K562 (cell line): ENCODE measurements around the gene B3GAT3. TPM values are rescaled to one million over a fixed set of nuclear protein-coding genes. Genes with fewer than 3 reads are reported as not detected.

Experiments used
- CXXC5 ChIP-seq: fragments of 250-450 bp; sonication (Bioruptor Pico); IDR thresholded peaks from 2 replicates; pipeline ENCODE4 v1.8.0; 2022; ENCODE audit warnings: inconsistent platforms, mild to moderate bottlenecking, moderate library complexity
- FOXA3 ChIP-seq, 2 experiments: fragments of 450-650 bp in 1 of 2; sonication (generic) in 1 of 2; formaldehyde crosslinking; IDR thresholded peaks in 1 of 2; conservative IDR thresholded peaks in 1 of 2; 2 replicates each; pipeline versions ENCODE4 v1.4.0 to v1.8.0; 2020 to 2022; ENCODE audit warnings: mild to moderate bottlenecking in 2 of 2, missing genetic modification reagents in 1 of 2
- MAFK ChIP-seq: IDR thresholded peaks from 2 replicates; pipeline ENCODE4 v1.6.1; 2011; ENCODE audit warnings: low read length, improper control_type of control experiment
- MAZ ChIP-seq, 2 experiments: fragments of 450-650 bp in 1 of 2; sonication (generic) in 1 of 2; formaldehyde crosslinking; IDR thresholded peaks in 1 of 2; conservative IDR thresholded peaks in 1 of 2; 2 replicates each; pipeline versions ENCODE4 v1.4.0 to v1.5.0; 2020; ENCODE audit warnings: mild to moderate bottlenecking in 1 of 2, missing genetic modification reagents in 1 of 2
- MYC ChIP-seq, 2 experiments: fragments of 250-450 bp in 1 of 2; sonication (Bioruptor Pico) in 1 of 2; IDR thresholded peaks; 2 replicates each; pipeline versions ENCODE4 v1.5.1 to v1.6.1; 2012 to 2021; ENCODE audit warnings: low read depth in 2 of 2, borderline replicate concordance in 1 of 2, improper control_type of control experiment in 1 of 2, low read length in 1 of 2, mild to moderate bottlenecking in 1 of 2, moderate library complexity in 1 of 2
- MYNN ChIP-seq, 2 experiments: sonication (generic); formaldehyde crosslinking in 1 of 2; IDR thresholded peaks; 2 replicates each; pipeline versions ENCODE4 v1.5.0 to v1.6.1; 2016 to 2020; ENCODE audit warnings: antibody characterized with exemption in 1 of 2, missing genetic modification reagents in 1 of 2
- PPARD ChIP-seq: fragments of 250-450 bp; sonication (Bioruptor Pico); IDR thresholded peaks from 2 replicates; pipeline ENCODE4 v1.8.0; 2022; ENCODE audit warnings: inconsistent platforms, mild to moderate bottlenecking, moderate library complexity
- RCOR1 ChIP-seq, 2 experiments: IDR thresholded peaks; 2 replicates each; pipeline ENCODE4 v1.6.1; 2012; ENCODE audit warnings: low read depth in 2 of 2, low read length in 2 of 2, borderline replicate concordance in 1 of 2, improper control_type of control experiment in 1 of 2
- SIN3A ChIP-seq, 2 experiments: fragments of 150-350 bp in 1 of 2; IDR thresholded peaks; 2 replicates each; pipeline ENCODE4 v1.6.1; 2011 to 2016; ENCODE audit warnings: borderline replicate concordance in 2 of 2, low read depth in 2 of 2, low read length in 2 of 2, mild to moderate bottlenecking in 2 of 2, moderate library complexity in 2 of 2; ENCODE audit not compliant: control insufficient read depth in 1 of 2
- WHSC1 ChIP-seq: IDR thresholded peaks from one replicate; pipeline ENCODE4 v1.6.1; 2012; ENCODE audit warnings: low read length, control low read depth, inconsistent platforms
- ZBTB7A ChIP-seq: IDR thresholded peaks from 2 replicates; pipeline ENCODE4 v1.6.1; 2011; ENCODE audit warnings: low read depth, mild to moderate bottlenecking, low read length, moderate library complexity, borderline replicate concordance; ENCODE audit not compliant: control insufficient read depth
- ZFP1 ChIP-seq: fragments of 450-650 bp; formaldehyde crosslinking; IDR thresholded peaks from 2 replicates; pipeline ENCODE4 v1.4.0; 2020; ENCODE audit warnings: mild to moderate bottlenecking, mixed read lengths
- ZFP36 ChIP-seq: fragments of 150-350 bp; IDR thresholded peaks from 2 replicates; pipeline ENCODE4 v1.6.1; 2018; ENCODE audit warnings: low read length, low read depth; ENCODE audit not compliant: partially characterized antibody
- ZNF143 ChIP-seq: sonication (generic); formaldehyde crosslinking; IDR thresholded peaks from 2 replicates; pipeline ENCODE4 v1.9.0; 2022; ENCODE audit warnings: mild to moderate bottlenecking, missing genetic modification reagents
- ZNF431 ChIP-seq: sonication (generic); formaldehyde crosslinking; IDR thresholded peaks from 2 replicates; pipeline ENCODE4 v1.8.0; 2022; ENCODE audit warnings: mild to moderate bottlenecking, missing genetic modification reagents
- ZNF586 ChIP-seq: fragments of 450-650 bp; formaldehyde crosslinking; conservative IDR thresholded peaks from 2 replicates; pipeline ENCODE4 v1.4.0; 2020; ENCODE audit warnings: mild to moderate bottlenecking, moderate library complexity
- polyA plus RNA-seq, 8 experiments: library from polyadenylated mRNA; depleted of rRNA in 4 of 8; stranded (reverse) in 5 of 8; unstranded in 3 of 8; fragments of >200 nt; fragmentation: Nextera tagmentation in 2 of 8; fragmentation: Illumina TruSeq in 1 of 8; extraction: Ambion mirVana in 2 of 8; extraction: Trizol in 1 of 8; gene quantifications; 2 replicates each; pipeline versions ENCODE4 v1.2.1 to v1.2.3, GENCODE V29; 2011 to 2014; ENCODE audit warnings: inconsistent platforms in 1 of 8, missing spikeins in 1 of 8
- total RNA-seq, 7 experiments: library from RNA; depleted of rRNA in 6 of 7; stranded (reverse); fragments of >200 nt in 6 of 7; fragmentation: Illumina TruSeq in 2 of 7; extraction: Trizol in 2 of 7; gene quantifications; 2 replicates each; pipeline versions ENCODE4 v1.2.1 to v1.2.3, GENCODE V29; 2011 to 2021; ENCODE audit warnings: low replicate concordance in 1 of 7
- TF ChIP-seq, protein P1 (sequence below), 2 experiments: fragments of 450-650 bp in 1 of 2; sonication (generic) in 1 of 2; formaldehyde crosslinking in 1 of 2; IDR thresholded peaks; 2 replicates each; pipeline versions ENCODE4 v1.7.1 to v1.9.0; 2016 to 2022; ENCODE audit warnings: inconsistent platforms in 1 of 2, mild to moderate bottlenecking in 1 of 2, missing genetic modification reagents in 1 of 2

The B3GAT3 gene
- total and polyA plus RNA-seq, 9 of the 15 experiments (the other 6 are each of a cell fraction or from before 2014, with no cell fraction given), result 0.30 to 64.0 (median 21.4) TPM

DNA sequence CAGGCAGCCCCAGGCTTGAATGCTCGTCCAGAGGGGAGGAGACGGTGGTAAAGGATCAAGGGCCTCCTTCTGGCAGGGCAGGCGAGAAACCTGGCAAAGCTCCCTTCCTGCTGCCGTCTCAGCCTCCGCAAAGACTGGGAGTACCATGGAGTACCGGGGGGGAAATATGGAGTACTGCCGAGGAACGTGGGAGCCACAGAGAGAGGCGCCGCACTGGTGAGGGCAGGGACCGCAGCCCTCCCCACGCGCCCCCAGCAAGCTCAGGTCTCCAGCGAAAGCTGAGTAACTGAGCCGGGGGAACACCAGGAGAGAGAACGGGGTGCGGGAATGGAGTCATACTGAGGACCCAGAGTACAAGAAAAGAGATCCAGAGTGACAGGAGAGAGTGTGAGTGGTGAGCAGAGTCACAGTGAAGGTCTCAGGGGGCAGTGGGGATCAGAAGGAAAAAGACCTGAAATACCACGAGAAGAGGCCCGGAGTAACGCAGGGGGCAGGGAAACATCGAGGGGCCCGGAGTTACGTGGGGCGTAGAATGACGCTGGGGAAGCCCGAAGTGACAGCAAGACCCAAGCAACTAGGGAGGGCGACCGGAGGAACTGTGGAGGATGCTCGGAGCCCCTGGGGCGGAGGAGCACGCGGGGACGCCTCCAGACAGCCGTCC, 10.0 kb downstream of the B3GAT3 start (continued):
- 0 out of 4 replicates have a peak, but pooled peaks have one; percentile 27 to 39 for TF ChIP-seq SIN3A (IDR thresholded peaks at IDR 0.05; ENCODE audit: borderline replicate concordance in 2 of 2, control insufficient read depth in 1 of 2, low read depth in 2 of 2, low read length in 2 of 2)
- no peak for TF ChIP-seq ZNF143 (CRISPR knock-in tag)
- TF ChIP-seq CXXC5 (CRISPR knock-in tag), result no peak
- TF ChIP-seq ZFP1, result no peak
- TF ChIP-seq PPARD (CRISPR knock-in tag), result no peak
- TF ChIP-seq MAZ (CRISPR knock-in tag; conservative IDR thresholded peaks at IDR 0.05 in 1 of 2, IDR thresholded peaks at IDR 0.05 in 1 of 2), result peak in 1 of 2 experiments; percentile 65; a peak in 2 of 4 replicates
- TF ChIP-seq, protein P1, sequence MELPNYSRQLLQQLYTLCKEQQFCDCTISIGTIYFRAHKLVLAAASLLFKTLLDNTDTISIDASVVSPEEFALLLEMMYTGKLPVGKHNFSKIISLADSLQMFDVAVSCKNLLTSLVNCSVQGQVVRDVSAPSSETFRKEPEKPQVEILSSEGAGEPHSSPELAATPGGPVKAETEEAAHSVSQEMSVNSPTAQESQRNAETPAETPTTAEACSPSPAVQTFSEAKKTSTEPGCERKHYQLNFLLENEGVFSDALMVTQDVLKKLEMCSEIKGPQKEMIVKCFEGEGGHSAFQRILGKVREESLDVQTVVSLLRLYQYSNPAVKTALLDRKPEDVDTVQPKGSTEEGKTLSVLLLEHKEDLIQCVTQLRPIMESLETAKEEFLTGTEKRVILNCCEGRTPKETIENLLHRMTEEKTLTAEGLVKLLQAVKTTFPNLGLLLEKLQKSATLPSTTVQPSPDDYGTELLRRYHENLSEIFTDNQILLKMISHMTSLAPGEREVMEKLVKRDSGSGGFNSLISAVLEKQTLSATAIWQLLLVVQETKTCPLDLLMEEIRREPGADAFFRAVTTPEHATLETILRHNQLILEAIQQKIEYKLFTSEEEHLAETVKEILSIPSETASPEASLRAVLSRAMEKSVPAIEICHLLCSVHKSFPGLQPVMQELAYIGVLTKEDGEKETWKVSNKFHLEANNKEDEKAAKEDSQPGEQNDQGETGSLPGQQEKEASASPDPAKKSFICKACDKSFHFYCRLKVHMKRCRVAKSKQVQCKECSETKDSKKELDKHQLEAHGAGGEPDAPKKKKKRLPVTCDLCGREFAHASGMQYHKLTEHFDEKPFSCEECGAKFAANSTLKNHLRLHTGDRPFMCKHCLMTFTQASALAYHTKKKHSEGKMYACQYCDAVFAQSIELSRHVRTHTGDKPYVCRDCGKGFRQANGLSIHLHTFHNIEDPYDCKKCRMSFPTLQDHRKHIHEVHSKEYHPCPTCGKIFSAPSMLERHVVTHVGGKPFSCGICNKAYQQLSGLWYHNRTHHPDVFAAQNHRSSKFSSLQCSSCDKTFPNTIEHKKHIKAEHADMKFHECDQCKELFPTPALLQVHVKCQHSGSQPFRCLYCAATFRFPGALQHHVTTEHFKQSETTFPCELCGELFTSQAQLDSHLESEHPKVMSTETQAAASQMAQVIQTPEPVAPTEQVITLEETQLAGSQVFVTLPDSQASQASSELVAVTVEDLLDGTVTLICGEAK (IDR thresholded peaks at IDR 0.05), result peak; percentile 38; the same call in 1 of the 2 replicates
- TF ChIP-seq, protein P1 (CRISPR knock-in tag; IDR thresholded peaks at IDR 0.05), result no peak
- TF ChIP-seq ZFP36, result peak; percentile 88
- no peak for TF ChIP-seq WHSC1
- peak in 1 of 2 experiments; percentile 42; a peak in 1 of 4 replicates for TF ChIP-seq RCOR1 (IDR thresholded peaks at IDR 0.05; ENCODE audit: borderline replicate concordance in 1 of 2, low read depth in 2 of 2, low read length in 2 of 2)
- peak; percentile 73; the same call in 1 of the 2 replicates for TF ChIP-seq MYC (IDR thresholded peaks at IDR 0.05; ENCODE audit: low read depth, low read length)
- no peak for TF ChIP-seq MYC (CRISPR knock-in tag; IDR thresholded peaks at IDR 0.05; ENCODE audit: borderline replicate concordance, low read depth)
- TF ChIP-seq ZBTB7A, result peak; percentile 60; the same call in 1 of the 2 replicates
- TF ChIP-seq MYNN (IDR thresholded peaks at IDR 0.05), result no peak
- TF ChIP-seq MYNN (CRISPR knock-in tag; IDR thresholded peaks at IDR 0.05), result no peak
- TF ChIP-seq FOXA3 (CRISPR knock-in tag; conservative IDR thresholded peaks at IDR 0.05 in 1 of 2, IDR thresholded peaks at IDR 0.05 in 1 of 2), result peak in 1 of 2 experiments; percentile 18; a peak in 1 of 4 replicates
- TF ChIP-seq ZNF586 (CRISPR knock-in tag), result no peak
- no peak for TF ChIP-seq MAFK
- no peak for TF ChIP-seq ZNF431 (CRISPR knock-in tag)
